ENCODE results near the gene UBE2D2.

The UBE2D2 gene

GRCh38 chr5:139631520-139632165 is 70.5 kb downstream of the UBE2D2 start:
- no peak overlapping the region for H3K4me3 ChIP-seq (ENCODE audit: low read length)
- no peak overlapping the region for H3K4me2 ChIP-seq (ENCODE audit: low read length)
- no peaks in the 10 kb centered on the region for H3K27me3 ChIP-seq (ENCODE audit: control insufficient read depth, insufficient read depth, low read length)
- H3K36me3 ChIP-seq (ENCODE audit: insufficient read depth, low read length), result peaks cover 31% of the 10 kb centered on the region
- H3K9ac ChIP-seq (ENCODE audit: low read depth, low read length), result no peak overlapping the region
- peaks cover 19% of the 10 kb centered on the region for H3K4me1 ChIP-seq (ENCODE audit: control insufficient read depth, insufficient read depth, low read length)
- no peaks in the 10 kb centered on the region for H3K9me3 ChIP-seq (replicated peaks; ENCODE audit: low read length)

GRCh38 chr5:139633295-139634027 is 72.3 kb downstream of the UBE2D2 start:
- Histone ChIP-seq H3K9me3 (replicated peaks; ENCODE audit: low read length) (no peaks in the 10 kb centered on the region), H3K9ac (ENCODE audit: low read depth, low read length) (no peak overlapping the region), H3K4me2 (ENCODE audit: low read length) (no peak overlapping the region), H3K27me3 (ENCODE audit: control insufficient read depth, insufficient read depth, low read length) (no peaks in the 10 kb centered on the region), H3K4me1 (ENCODE audit: control insufficient read depth, insufficient read depth, low read length) (peaks cover 35% of the 10 kb centered on the region), H3K4me3 (ENCODE audit: low read length) (no peak overlapping the region), H3K36me3 (ENCODE audit: insufficient read depth, low read length) (peaks cover 13% of the 10 kb centered on the region)

- no peaks in the 10 kb centered on the region for H3K27me3 ChIP-seq (ENCODE audit: control insufficient read depth, insufficient read depth, low read length)
- H3K9ac ChIP-seq (ENCODE audit: low read depth, low read length), result no peak overlapping the region
- no peaks in the 10 kb centered on the region for H3K9me3 ChIP-seq (replicated peaks; ENCODE audit: low read length)
- H3K36me3 ChIP-seq (ENCODE audit: insufficient read depth, low read length), result peaks cover 9% of the 10 kb centered on the region
- no peak overlapping the region for H3K4me2 ChIP-seq (ENCODE audit: low read length)
- no peak overlapping the region for H3K4me3 ChIP-seq (ENCODE audit: low read length)
- peaks cover 40% of the 10 kb centered on the region for H3K4me1 ChIP-seq (ENCODE audit: control insufficient read depth, insufficient read depth, low read length)
Observed at GRCh38 chr5:139634028-139634325, 72.8 kb downstream of the UBE2D2 start.

- peaks cover 3% of the 10 kb centered on the region for H3K36me3 ChIP-seq (ENCODE audit: insufficient read depth, low read length)
- H3K4me2 ChIP-seq (ENCODE audit: low read length), result no peak overlapping the region
- H3K9ac ChIP-seq (ENCODE audit: low read depth, low read length), result no peak overlapping the region
- no peaks in the 10 kb centered on the region for H3K27me3 ChIP-seq (ENCODE audit: control insufficient read depth, insufficient read depth, low read length)
- no peaks in the 10 kb centered on the region for H3K9me3 ChIP-seq (replicated peaks; ENCODE audit: low read length)
- H3K4me3 ChIP-seq (ENCODE audit: low read length), result no peak overlapping the region
- peaks cover 46% of the 10 kb centered on the region for H3K4me1 ChIP-seq (ENCODE audit: control insufficient read depth, insufficient read depth, low read length)
Observed at GRCh38 chr5:139634541-139634940, 73.4 kb downstream of the UBE2D2 start.

GRCh38 chr5:139635191-139635590 is 74.1 kb downstream of the UBE2D2 start:
- Histone ChIP-seq H3K36me3 (ENCODE audit: insufficient read depth, low read length) (no peaks in the 10 kb centered on the region), H3K9ac (ENCODE audit: low read depth, low read length) (no peak overlapping the region), H3K4me3 (ENCODE audit: low read length) (no peak overlapping the region), H3K4me1 (ENCODE audit: control insufficient read depth, insufficient read depth, low read length) (peaks cover 52% of the 10 kb centered on the region), H3K4me2 (ENCODE audit: low read length) (no peak overlapping the region), H3K9me3 (replicated peaks; ENCODE audit: low read length) (no peaks in the 10 kb centered on the region), H3K27me3 (ENCODE audit: control insufficient read depth, insufficient read depth, low read length) (no peaks in the 10 kb centered on the region)

- H3K4me2 ChIP-seq (ENCODE audit: low read length), result peak overlapping the region; percentile 78
- H3K36me3 ChIP-seq (ENCODE audit: insufficient read depth, low read length), result no peaks in the 10 kb centered on the region
- no peak overlapping the region for H3K4me3 ChIP-seq (ENCODE audit: low read length)
- H3K27me3 ChIP-seq (ENCODE audit: control insufficient read depth, insufficient read depth, low read length), result no peaks in the 10 kb centered on the region
- H3K4me1 ChIP-seq (ENCODE audit: control insufficient read depth, insufficient read depth, low read length), result peaks cover 55% of the 10 kb centered on the region
- H3K9ac ChIP-seq (ENCODE audit: low read depth, low read length), result no peak overlapping the region
- H3K9me3 ChIP-seq (replicated peaks; ENCODE audit: low read length), result no peaks in the 10 kb centered on the region
Observed at GRCh38 chr5:139635606-139636206, 74.6 kb downstream of the UBE2D2 start.

GRCh38 chr5:139636207-139636792 is 75.2 kb downstream of the UBE2D2 start:
- peaks cover 55% of the 10 kb centered on the region for H3K4me1 ChIP-seq (ENCODE audit: control insufficient read depth, insufficient read depth, low read length)
- H3K9me3 ChIP-seq (replicated peaks; ENCODE audit: low read length), result no peaks in the 10 kb centered on the region
- no peak overlapping the region for H3K9ac ChIP-seq (ENCODE audit: low read depth, low read length)
- H3K4me2 ChIP-seq (ENCODE audit: low read length), result peak overlapping the region; percentile 78
- no peaks in the 10 kb centered on the region for H3K27me3 ChIP-seq (ENCODE audit: control insufficient read depth, insufficient read depth, low read length)
- peak overlapping the region; percentile 55 for H3K4me3 ChIP-seq (ENCODE audit: low read length)
- no peaks in the 10 kb centered on the region for H3K36me3 ChIP-seq (ENCODE audit: insufficient read depth, low read length)

- no peaks in the 10 kb centered on the region for H3K27me3 ChIP-seq (ENCODE audit: control insufficient read depth, insufficient read depth, low read length)
- H3K9ac ChIP-seq (ENCODE audit: low read depth, low read length), result no peak overlapping the region
- H3K36me3 ChIP-seq (ENCODE audit: insufficient read depth, low read length), result no peaks in the 10 kb centered on the region
- peaks cover 55% of the 10 kb centered on the region for H3K4me1 ChIP-seq (ENCODE audit: control insufficient read depth, insufficient read depth, low read length)
- no peaks in the 10 kb centered on the region for H3K9me3 ChIP-seq (replicated peaks; ENCODE audit: low read length)
- peak overlapping the region; percentile 78 for H3K4me2 ChIP-seq (ENCODE audit: low read length)
- peak overlapping the region; percentile 55 for H3K4me3 ChIP-seq (ENCODE audit: low read length)
Observed at GRCh38 chr5:139636975-139637408, 75.9 kb downstream of the UBE2D2 start.

- H3K4me1 ChIP-seq (ENCODE audit: control insufficient read depth, insufficient read depth, low read length), result peaks cover 55% of the 10 kb centered on the region
Observed at GRCh38 chr5:139637438-139638089, 76.4 kb downstream of the UBE2D2 start.

GRCh38 chr5:139638090-139638735 is 77.1 kb downstream of the UBE2D2 start:
- Histone ChIP-seq H3K4me1 (ENCODE audit: control insufficient read depth, insufficient read depth, low read length) (peaks cover 55% of the 10 kb centered on the region), H3K36me3 (ENCODE audit: insufficient read depth, low read length) (no peaks in the 10 kb centered on the region), H3K27me3 (ENCODE audit: control insufficient read depth, insufficient read depth, low read length) (no peaks in the 10 kb centered on the region), H3K9me3 (replicated peaks; ENCODE audit: low read length) (no peaks in the 10 kb centered on the region), H3K4me3 (ENCODE audit: low read length) (peak overlapping the region; percentile 67), H3K9ac (ENCODE audit: low read depth, low read length) (peak overlapping the region; percentile 88), H3K4me2 (ENCODE audit: low read length) (peak overlapping the region; percentile 78)

More at GRCh38 chr5:139637438-139638089, 76.4 kb downstream of the UBE2D2 start:
- Histone ChIP-seq H3K9ac (ENCODE audit: low read depth, low read length) (peak overlapping the region; percentile 88), H3K9me3 (replicated peaks; ENCODE audit: low read length) (no peaks in the 10 kb centered on the region), H3K4me3 (ENCODE audit: low read length) (peak overlapping the region; percentile 67), H3K36me3 (ENCODE audit: insufficient read depth, low read length) (no peaks in the 10 kb centered on the region), H3K4me2 (ENCODE audit: low read length) (peak overlapping the region; percentile 78), H3K27me3 (ENCODE audit: control insufficient read depth, insufficient read depth, low read length) (no peaks in the 10 kb centered on the region)
